ENCODE results near the gene FES. TPM values are rescaled to one million over a fixed set of nuclear protein-coding genes. Genes with fewer than 3 reads are reported as not detected.

FES gene
- total RNA-seq, 1 donor from 2014 or later = 55.8 TPM

- intact Hi-C loops (cut with micrococcal nuclease) = no loop called here
- Mint-ChIP-seq H3K27me3 (ENCODE audit: low read depth) (no peaks in the 10 kb centered on the region), H3K4me3 (ENCODE audit: low read depth) (no peak overlapping the region), H3K36me3 (ENCODE audit: low read depth) (peaks cover 76% of the 10 kb centered on the region), H3K9me3 (no peaks in the 10 kb centered on the region), H3K4me1 (ENCODE audit: low read depth) (peaks cover 35% of the 10 kb centered on the region), H3K27ac (no peak overlapping the region)
- no peak for DNase-seq (ENCODE audit: low spot score)
These were observed 2.2 kb upstream of the FES start for GRCh38 chr15:90881978-90882721.

- intact Hi-C loops (cut with micrococcal nuclease) = no loop called here
- H3K9me3 Mint-ChIP-seq = no peaks in the 10 kb centered on the region
- no peaks in the 10 kb centered on the region for H3K27me3 Mint-ChIP-seq (ENCODE audit: low read depth)
- peaks cover 75% of the 10 kb centered on the region for H3K36me3 Mint-ChIP-seq (ENCODE audit: low read depth)
- H3K27ac Mint-ChIP-seq = peak overlapping the region; percentile 40
- H3K4me3 Mint-ChIP-seq (ENCODE audit: low read depth) = no peak overlapping the region
- no peak for DNase-seq (ENCODE audit: low spot score)
- peaks cover 32% of the 10 kb centered on the region for H3K4me1 Mint-ChIP-seq (ENCODE audit: low read depth)
These were observed 1.4 kb upstream of the FES start for GRCh38 chr15:90882781-90883525.

GRCh38 chr15:90883526-90883975 lies 753 bp upstream of the FES start:
- Mint-ChIP-seq H3K4me1 (ENCODE audit: low read depth) (peaks cover 32% of the 10 kb centered on the region), H3K9me3 (no peaks in the 10 kb centered on the region), H3K27me3 (ENCODE audit: low read depth) (no peaks in the 10 kb centered on the region), H3K36me3 (ENCODE audit: low read depth) (peaks cover 73% of the 10 kb centered on the region), H3K4me3 (ENCODE audit: low read depth) (no peak overlapping the region), H3K27ac (peak overlapping the region; percentile 40)
- intact Hi-C loops (cut with micrococcal nuclease) = no loop called here
- DNase-seq (ENCODE audit: low spot score) = no peak

- H3K4me3 Mint-ChIP-seq (ENCODE audit: low read depth) = peak overlapping the region; percentile 28
- DNase-seq (ENCODE audit: low spot score) = no peak
- H3K27me3 Mint-ChIP-seq (ENCODE audit: low read depth) = no peaks in the 10 kb centered on the region
- H3K36me3 Mint-ChIP-seq (ENCODE audit: low read depth) = peaks cover 72% of the 10 kb centered on the region
- H3K9me3 Mint-ChIP-seq = no peaks in the 10 kb centered on the region
- peaks cover 30% of the 10 kb centered on the region for H3K4me1 Mint-ChIP-seq (ENCODE audit: low read depth)
- intact Hi-C loops (cut with micrococcal nuclease) = loop anchor here (2.0 to 5.0 kb wide), 2 partner anchors 68 to 168 kb away; partner anchors contain the start of gene BLM
- peak overlapping the region; percentile 66 for H3K27ac Mint-ChIP-seq
These were observed 571 bp downstream of the FES start for GRCh38 chr15:90884719-90885431.

DNA sequence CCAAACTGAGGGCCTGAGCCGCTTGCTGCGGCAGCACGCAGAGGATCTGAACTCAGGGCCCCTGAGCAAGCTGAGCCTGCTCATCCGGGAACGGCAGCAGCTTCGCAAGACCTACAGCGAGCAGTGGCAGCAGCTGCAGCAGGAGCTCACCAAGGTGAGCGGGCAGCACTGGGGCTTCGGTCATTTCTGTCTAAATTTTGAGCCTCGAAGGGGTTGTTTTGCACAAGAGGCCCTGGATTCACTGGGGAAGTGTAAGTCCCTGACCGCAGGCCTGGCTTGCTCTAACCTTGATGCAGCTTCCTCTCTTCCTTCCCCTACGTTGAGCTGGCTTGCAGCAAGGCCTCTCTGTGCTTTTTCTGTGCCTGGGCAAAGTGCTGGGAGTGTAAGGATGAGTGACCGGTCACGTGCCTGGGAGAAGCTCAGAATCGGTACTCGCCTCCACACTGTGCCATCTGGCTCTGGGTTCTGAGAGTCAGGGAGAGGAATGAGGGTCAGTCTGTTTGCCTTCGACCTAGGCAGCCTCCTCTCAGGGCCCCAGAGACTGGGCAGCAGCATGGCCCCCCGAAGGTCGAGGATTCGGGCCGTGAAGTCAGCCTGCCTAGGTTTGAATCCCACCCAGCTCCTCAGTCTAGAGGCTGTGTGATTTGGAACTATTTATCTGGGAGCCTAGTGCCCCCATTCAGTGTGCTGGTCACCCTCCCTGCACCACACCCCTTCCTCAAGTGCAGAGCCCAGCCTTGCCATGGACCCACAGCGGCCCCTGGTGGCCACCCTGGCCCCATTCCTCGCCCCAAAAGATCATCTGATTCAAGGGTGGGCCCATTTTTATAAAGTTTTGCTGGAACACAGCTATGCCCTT lies 1.4 kb downstream of the FES start:
- Mint-ChIP-seq H3K36me3 (ENCODE audit: low read depth) (peaks cover 69% of the 10 kb centered on the region), H3K9me3 (no peaks in the 10 kb centered on the region), H3K4me1 (ENCODE audit: low read depth) (peaks cover 30% of the 10 kb centered on the region), H3K27me3 (ENCODE audit: low read depth) (no peaks in the 10 kb centered on the region), H3K4me3 (ENCODE audit: low read depth) (peak overlapping the region; percentile 28), H3K27ac (peak overlapping the region; percentile 66)
- intact Hi-C loops (cut with micrococcal nuclease) = loop anchor here (1.0 to 5.0 kb wide), 4 partner anchors 12 to 237 kb away; partner anchors contain the start of gene BLM
- peak; percentile 72 for DNase-seq (ENCODE audit: low spot score)

DNA sequence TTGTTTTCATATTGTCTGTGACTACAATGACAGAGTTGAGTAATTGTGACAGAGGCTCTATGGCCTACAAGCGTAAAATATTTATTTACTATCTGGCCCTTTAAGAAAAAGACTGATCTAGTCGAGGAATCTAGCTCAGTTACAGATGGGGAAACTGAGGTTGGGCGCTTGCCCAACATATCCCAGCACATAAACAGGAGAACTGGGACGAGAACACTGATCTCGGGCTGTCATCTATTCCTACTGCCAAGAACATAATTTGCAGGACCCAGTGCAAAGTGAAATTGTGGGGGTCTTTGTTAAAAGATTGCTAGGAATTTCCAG lies 1.9 kb downstream of the FES start:
- intact Hi-C loops (cut with micrococcal nuclease) = loop anchor here (1.0 to 5.0 kb wide), 3 partner anchors 13 to 238 kb away; no protein-coding TSS in a partner anchor
- H3K4me3 Mint-ChIP-seq (ENCODE audit: low read depth) = no peak overlapping the region
- no peak for DNase-seq (ENCODE audit: low spot score)
- H3K36me3 Mint-ChIP-seq (ENCODE audit: low read depth) = peaks cover 66% of the 10 kb centered on the region
- peaks cover 30% of the 10 kb centered on the region for H3K4me1 Mint-ChIP-seq (ENCODE audit: low read depth)
- no peaks in the 10 kb centered on the region for H3K9me3 Mint-ChIP-seq
- H3K27ac Mint-ChIP-seq = peak overlapping the region; percentile 66
- H3K27me3 Mint-ChIP-seq (ENCODE audit: low read depth) = no peaks in the 10 kb centered on the region

DNA sequence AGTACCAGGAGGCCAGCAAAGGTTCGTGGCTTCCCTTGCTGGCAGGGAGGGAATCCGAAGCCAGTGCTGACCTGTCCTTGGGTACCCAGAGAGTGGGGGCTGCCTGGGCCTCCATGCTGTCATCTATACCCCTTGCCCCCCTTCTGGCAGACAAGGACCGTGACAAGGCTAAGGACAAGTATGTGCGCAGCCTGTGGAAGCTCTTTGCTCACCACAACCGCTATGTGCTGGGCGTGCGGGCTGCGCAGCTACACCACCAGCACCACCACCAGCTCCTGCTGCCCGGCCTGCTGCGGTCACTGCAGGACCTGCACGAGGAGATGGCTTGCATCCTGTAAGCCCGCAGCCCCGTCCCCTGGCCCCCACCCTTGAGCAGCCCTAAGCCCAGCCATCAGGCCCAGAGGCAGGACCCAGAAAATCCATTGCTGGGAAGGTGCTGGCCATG lies 2.8 kb downstream of the FES start:
- no peak overlapping the region for H3K27ac Mint-ChIP-seq
- H3K4me1 Mint-ChIP-seq (ENCODE audit: low read depth) = peaks cover 30% of the 10 kb centered on the region
- DNase-seq (ENCODE audit: low spot score) = no peak
- H3K4me3 Mint-ChIP-seq (ENCODE audit: low read depth) = no peak overlapping the region
- intact Hi-C loops (cut with micrococcal nuclease) = loop anchor here (5.0 kb wide), 1 partner anchor 70 kb away; no protein-coding TSS in a partner anchor
- H3K36me3 Mint-ChIP-seq (ENCODE audit: low read depth) = peaks cover 66% of the 10 kb centered on the region
- no peaks in the 10 kb centered on the region for H3K9me3 Mint-ChIP-seq
- H3K27me3 Mint-ChIP-seq (ENCODE audit: low read depth) = no peaks in the 10 kb centered on the region

DNA sequence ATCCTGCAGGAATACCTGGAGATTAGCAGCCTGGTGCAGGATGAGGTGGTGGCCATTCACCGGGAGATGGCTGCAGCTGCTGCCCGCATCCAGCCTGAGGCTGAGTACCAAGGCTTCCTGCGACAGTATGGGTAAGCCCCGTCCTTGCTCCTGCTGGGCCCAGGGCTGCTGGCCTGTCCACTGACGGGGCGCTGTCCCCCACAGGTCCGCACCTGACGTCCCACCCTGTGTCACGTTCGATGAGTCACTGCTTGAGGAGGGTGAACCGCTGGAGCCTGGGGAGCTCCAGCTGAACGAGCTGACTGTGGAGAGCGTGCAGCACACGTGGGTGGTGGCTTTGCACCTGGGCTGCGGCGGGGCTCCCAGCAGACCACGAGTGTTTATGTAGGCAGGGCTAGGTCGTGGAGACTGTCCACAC lies 5.0 kb downstream of the FES start:
- peaks cover 70% of the 10 kb centered on the region for H3K36me3 Mint-ChIP-seq (ENCODE audit: low read depth)
- DNase-seq (ENCODE audit: low spot score) = no peak
- peaks cover 19% of the 10 kb centered on the region for H3K4me1 Mint-ChIP-seq (ENCODE audit: low read depth)
- no peaks in the 10 kb centered on the region for H3K27me3 Mint-ChIP-seq (ENCODE audit: low read depth)
- intact Hi-C loops (cut with micrococcal nuclease) = loop anchor here (5.0 kb wide), 1 partner anchor 72 kb away; no protein-coding TSS in a partner anchor
- no peak overlapping the region for H3K27ac Mint-ChIP-seq
- no peaks in the 10 kb centered on the region for H3K9me3 Mint-ChIP-seq
- no peak overlapping the region for H3K4me3 Mint-ChIP-seq (ENCODE audit: low read depth)

DNA sequence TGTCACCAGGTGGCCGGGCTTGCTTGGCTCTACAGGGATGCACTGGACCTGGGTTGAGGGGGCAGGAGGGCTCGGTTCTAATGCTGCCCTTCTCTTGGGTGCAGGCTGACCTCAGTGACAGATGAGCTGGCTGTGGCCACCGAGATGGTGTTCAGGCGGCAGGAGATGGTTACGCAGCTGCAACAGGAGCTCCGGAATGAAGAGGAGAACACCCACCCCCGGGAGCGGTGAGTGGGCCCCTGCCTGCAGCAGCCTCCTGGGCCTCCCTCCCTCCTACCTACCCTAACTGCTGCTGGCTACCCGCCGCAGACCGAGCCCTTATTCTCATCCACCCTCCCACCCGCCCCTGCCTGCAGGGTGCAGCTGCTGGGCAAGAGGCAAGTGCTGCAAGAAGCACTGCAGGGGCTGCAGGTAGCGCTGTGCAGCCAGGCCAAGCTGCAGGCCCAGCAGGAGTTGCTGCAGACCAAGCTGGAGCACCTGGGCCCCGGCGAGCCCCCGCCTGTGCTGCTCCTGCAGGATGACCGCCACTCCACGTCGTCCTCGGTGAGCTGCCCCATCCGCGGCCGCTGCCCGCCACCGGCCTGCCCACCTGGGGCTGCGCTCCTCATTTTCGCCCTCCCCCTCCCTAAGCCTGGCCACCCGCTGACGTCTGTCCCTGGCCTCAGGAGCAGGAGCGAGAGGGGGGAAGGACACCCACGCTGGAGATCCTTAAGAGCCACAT lies 5.6 kb downstream of the FES start:
- H3K36me3 Mint-ChIP-seq (ENCODE audit: low read depth) = peaks cover 72% of the 10 kb centered on the region
- H3K4me1 Mint-ChIP-seq (ENCODE audit: low read depth) = peaks cover 18% of the 10 kb centered on the region
- no peaks in the 10 kb centered on the region for H3K9me3 Mint-ChIP-seq
- no peaks in the 10 kb centered on the region for H3K27me3 Mint-ChIP-seq (ENCODE audit: low read depth)
- no peak overlapping the region for H3K4me3 Mint-ChIP-seq (ENCODE audit: low read depth)
- H3K27ac Mint-ChIP-seq = no peak overlapping the region
- no peak for DNase-seq (ENCODE audit: low spot score)
- intact Hi-C loops (cut with micrococcal nuclease) = loop anchor here (5.0 kb wide), 1 partner anchor 73 kb away; no protein-coding TSS in a partner anchor

DNA sequence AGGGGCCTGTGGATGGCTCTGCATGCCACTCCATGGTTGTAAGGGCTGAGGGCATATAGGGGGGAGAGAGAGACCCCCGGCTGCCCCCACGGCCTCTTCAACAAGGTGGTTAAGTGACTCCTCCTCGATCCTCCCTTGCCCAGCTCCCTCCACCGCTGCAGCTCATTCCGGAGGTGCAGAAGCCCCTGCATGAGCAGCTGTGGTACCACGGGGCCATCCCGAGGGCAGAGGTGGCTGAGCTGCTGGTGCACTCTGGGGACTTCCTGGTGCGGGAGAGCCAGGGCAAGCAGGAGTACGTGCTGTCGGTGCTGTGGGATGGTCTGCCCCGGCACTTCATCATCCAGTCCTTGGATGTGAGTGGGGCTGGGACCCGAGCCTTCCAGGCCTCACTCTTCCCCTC lies 6.5 kb downstream of the FES start:
- Mint-ChIP-seq H3K9me3 (no peaks in the 10 kb centered on the region), H3K4me3 (ENCODE audit: low read depth) (no peak overlapping the region), H3K27ac (no peak overlapping the region), H3K36me3 (ENCODE audit: low read depth) (peaks cover 76% of the 10 kb centered on the region), H3K27me3 (ENCODE audit: low read depth) (no peaks in the 10 kb centered on the region), H3K4me1 (ENCODE audit: low read depth) (peaks cover 10% of the 10 kb centered on the region)
- DNase-seq (ENCODE audit: low spot score) = no peak
- intact Hi-C loops (cut with micrococcal nuclease) = no loop called here

- no peak overlapping the region for H3K4me3 Mint-ChIP-seq (ENCODE audit: low read depth)
- no peak overlapping the region for H3K27ac Mint-ChIP-seq
- peaks cover 77% of the 10 kb centered on the region for H3K36me3 Mint-ChIP-seq (ENCODE audit: low read depth)
- DNase-seq (ENCODE audit: low spot score) = no peak
- no peaks in the 10 kb centered on the region for H3K9me3 Mint-ChIP-seq
- intact Hi-C loops (cut with micrococcal nuclease) = no loop called here
- H3K4me1 Mint-ChIP-seq (ENCODE audit: low read depth) = peaks cover 3% of the 10 kb centered on the region
- H3K27me3 Mint-ChIP-seq (ENCODE audit: low read depth) = no peaks in the 10 kb centered on the region
These were observed 7.1 kb downstream of the FES start for GRCh38 chr15:90891346-90891949.

All from activated T-helper 2 cell treated with anti-CD3 and anti-CD28 coated beads, Interferon-gamma antibody, Interleukin-2, Interleukin-4, amounts not matched to agents 10 μg/mL and 5 μg/mL and 100 μg/mL, durations not matched to agents 14 hours and 24 hours and 36 hours (primary cell).